B cell (primary cell): Measurements from ENCODE around the gene C4BPB.

Experiments
- CTCF ChIP-seq: fragments of 200-600 bp; IDR thresholded peaks from one replicate; pipeline ENCODE4 v1.8.0; 2022; ENCODE audit warnings: antibody characterized with exemption, mild to moderate bottlenecking
- EZH2 ChIP-seq: IDR thresholded peaks from 2 replicates; pipeline ENCODE4 v1.6.1; 2012; ENCODE audit warnings: borderline replicate concordance, low read depth, mild to moderate bottlenecking, moderate library complexity, low read length; ENCODE audit not compliant: insufficient read depth, poor library complexity, severe bottlenecking

DNA sequence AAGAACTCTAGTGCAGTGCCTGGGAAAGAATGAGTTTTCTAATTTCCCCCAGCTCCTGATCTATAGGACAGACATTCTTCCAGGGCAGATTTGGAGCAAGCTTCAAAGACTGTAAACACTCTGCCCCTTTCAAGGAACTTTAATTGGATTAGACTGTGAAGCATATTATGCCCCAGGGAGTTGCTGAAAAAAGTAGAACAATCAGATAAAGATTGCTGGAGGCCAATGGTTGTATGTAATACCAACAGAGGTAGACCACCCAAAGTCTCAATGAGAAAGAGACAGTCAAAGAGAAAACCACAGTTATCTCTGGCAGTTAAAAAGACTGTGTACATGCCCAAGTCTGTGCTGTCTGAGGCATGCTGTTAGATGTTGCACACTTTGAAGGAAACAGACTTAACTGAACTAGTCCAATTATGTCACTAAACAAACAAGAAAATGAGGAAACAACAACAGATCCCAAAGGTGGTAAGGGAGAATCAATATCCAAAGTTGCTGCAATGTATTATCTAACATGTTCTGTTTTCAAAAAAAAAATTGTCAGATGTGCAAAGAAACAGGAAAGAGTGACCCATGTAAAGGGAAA lies 39.8 kb downstream of the C4BPB start:
- TF ChIP-seq CTCF (no peak), EZH2 (no peak)
